COLO668 (cell line): ENCODE measurements around the gene KIF3A.

ENCODE experiments used
- DNase-seq: peaks from one replicate; lab custom pipeline; 2025; ENCODE audit not compliant: unreplicated experiment; lab: John Stamatoyannopoulos, UW

The KIF3A gene

GRCh38 chr5:132736853-132737833 is at the start of gene KIF3A:
KIF3A (minus strand) TSS chr5:132737546; CDS start chr5:132737419, 127 bp downstream.
- DNase-seq: peak; percentile 94

DNA sequence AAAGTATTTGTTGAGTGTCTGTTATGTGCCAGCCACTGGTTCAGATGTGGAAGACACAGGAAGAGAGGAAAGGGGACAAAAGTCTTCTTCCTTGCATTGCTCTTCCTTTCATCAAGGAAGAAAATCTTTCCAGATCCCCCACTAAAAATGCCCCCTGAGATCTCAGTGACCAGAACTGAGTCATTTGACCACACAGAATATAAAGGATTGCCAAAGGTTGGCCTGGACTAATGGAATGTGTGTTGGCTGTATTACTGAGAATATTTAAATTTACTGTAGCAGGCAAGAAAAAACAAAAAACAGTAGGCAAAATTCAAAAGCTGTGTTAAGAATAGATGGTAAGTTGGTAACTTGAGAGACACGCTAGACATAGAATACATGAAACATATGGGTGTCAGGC is 49.7 kb upstream of the KIF3A start:
- no peak for DNase-seq

GRCh38 chr5:132785864-132786263 is 48.5 kb upstream of the KIF3A start:
- DNase-seq: no peak

DNA sequence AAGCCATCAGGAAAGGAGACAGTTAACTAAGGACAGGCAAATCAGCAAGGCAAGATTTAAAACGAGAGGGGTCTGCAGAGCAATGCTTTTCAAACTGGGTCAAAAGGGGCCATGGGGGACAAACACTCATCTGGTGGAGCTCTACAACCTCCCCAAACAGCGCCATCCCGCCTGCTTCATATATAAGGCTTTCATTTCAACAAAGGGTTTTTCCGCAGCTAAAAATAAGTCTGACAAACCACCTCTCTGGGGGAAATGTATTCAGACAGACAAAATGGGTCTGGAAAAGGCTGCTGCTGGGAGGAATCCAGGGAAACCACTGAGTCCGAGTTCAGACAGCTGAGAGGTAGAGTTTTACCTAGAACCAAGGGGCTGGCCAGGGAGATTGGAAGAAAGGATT is 48.0 kb upstream of the KIF3A start:
- no peak for DNase-seq

DNA sequence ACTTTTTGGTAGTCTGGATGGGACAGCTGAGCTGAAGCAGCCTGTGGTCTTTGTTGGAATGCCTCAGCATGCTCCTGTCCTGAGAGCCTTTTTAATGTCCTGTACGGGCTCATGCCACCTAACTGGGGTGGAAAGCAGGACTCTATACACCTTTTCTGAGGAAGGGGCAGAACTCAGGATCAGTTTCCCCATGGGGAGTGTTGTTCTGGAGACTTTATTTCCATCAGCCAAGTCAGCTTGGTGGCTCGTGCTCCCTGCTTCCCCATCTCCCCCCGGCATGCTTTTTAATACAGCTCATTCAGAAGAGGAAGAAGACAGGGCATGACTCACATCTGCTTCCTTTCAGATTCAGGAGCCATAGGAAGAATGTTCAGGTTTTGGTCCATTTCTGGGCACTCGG is 44.8 kb upstream of the KIF3A start:
- DNase-seq: no peak

- no peak for DNase-seq
Measured at GRCh38 chr5:132781029-132781428, 43.7 kb upstream of the KIF3A start.

- no peak for DNase-seq
Measured at GRCh38 chr5:132780577-132780976, 43.2 kb upstream of the KIF3A start.

DNA sequence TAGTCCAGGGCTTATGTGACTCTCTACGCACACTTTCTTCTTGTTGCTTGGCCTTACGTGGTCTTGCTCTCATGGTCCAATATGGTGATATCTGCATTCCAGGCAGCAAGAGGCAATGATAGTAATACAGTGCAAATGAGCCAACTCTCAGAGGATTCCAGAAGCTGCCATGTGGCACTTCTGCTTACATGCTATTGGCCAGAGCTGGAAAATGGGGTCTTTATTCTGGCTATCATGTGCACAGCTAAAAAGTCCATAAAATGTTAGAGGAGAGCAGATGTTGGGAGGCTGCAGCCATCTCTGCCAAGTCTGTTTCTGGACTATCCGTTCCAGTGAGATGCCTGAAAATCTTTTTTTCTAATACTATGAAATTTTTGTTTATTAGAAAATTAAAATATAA is 42.6 kb upstream of the KIF3A start:
- DNase-seq: no peak

DNA sequence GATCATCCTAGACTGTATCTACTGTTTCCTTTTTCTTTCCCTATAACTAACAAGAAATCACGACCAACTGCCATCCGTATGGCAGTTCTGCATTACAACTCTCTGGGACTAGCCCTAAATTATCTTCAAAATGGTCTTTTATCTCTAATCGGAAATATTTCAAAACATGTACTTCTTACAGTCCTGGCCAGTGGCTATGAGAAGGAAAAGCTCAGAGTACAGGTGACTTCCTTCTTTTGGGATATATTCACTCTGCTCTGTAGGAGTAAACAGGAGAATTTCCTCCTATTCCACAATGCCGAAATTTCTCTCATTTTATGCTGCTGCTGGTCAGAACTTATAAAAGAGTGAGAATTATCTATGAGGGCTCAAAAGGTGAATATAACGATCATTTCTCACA is 41.5 kb upstream of the KIF3A start:
- no peak for DNase-seq

DNA sequence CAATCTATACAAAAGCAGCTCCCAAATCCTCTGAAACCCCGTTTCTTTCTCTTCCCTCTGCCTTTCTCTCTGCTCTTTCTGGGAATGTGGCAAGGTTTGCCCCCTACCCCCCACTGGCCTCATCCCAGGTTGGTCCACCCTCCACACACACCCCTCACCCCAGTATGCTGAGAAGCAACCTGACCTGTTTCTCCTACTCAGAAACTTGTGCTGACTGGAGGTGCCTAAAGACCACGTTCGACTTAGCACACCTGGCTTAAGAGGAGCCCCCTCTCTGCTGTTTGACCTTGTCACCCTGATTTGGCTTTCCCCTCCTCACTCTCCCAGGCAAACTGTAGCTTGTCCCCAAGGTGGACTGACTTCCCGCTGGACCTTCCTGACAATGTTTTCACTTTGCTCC is 40.8 kb upstream of the KIF3A start:
- no peak for DNase-seq

GRCh38 chr5:132777209-132778069 is 40.1 kb upstream of the KIF3A start, which contains the start of gene SEPTIN8:
SEPTIN8 (minus strand) TSS chr5:132777239; CDS start chr5:132777137, 102 bp downstream.
- peak; percentile 46 for DNase-seq

DNA sequence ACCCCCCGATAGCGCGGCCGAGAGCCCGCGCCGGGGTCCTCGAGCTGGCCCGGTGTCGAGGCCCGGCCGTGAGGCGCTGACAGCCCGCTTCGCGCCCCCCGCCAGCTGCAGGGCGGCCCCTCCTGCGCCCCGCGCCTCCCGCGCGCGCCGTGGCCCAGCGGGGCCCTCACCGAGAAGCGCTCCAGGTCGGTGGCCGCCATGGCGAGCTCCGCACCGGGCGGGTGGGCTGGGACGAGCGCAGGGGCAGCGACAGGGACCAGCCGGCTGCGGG is 39.5 kb upstream of the KIF3A start:
- no peak for DNase-seq

DNA sequence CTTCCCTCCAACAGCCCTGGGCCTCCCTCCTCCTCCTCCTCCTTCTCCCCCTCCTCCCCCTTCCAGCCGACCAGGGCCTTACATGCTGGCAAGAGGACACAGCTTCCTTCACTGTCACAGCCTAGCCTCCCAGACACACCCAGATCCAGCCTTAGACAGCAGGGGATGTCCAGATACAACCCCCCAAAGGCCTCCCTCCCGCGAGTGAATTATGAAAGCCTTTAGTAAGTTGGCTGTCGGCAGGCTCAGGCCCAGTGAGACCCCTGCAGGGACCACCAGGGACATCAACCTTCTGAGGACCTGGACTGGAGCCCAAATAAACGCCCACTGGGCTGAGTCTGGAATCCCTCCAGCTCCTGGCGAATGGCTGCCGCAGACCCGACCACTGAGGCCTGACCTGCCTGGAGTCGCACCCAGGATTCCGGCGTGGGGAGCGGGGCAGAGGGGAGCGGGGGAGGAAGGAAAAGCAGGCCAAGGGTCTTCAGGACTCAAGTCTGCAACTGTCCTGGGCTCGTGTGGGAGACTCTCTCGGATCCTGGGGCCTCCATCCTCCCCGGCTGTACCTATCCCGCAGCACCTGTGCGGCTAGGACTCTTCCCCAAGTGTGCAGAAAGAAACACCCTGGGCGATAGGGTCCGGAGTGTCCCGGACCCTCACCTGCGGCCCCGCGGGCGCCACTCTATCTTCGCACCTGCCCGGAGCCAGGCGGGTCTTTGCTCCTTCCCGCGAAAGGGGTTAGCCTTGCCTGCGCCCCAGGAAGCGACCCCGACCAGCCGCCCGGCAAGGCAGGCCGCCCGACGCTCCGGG is 39.0 kb upstream of the KIF3A start:
- peak; percentile 16 for DNase-seq

DNA sequence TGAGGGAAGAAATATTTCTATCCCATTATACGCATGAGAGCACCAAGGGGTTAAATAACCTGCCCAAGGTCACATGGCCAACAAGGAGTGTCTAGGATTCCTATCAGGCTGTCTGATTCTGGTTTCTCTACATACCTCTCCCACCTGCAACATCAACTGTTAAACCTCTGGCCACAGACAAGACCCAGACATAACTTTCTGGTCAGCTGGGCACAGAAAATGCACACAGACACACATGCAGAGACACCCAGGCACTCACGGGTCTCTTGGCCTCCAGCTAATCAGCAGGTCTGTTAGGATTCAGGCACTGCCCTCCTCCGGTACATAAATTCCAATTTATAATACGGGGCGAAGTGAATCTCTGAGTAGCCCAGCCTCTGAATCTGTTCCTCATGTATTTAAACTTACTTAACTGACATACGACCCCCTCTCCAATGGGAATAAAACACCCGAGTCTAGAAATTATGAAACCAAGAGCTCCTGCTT is 38.2 kb upstream of the KIF3A start:
- DNase-seq: no peak

GRCh38 chr5:132774896-132775295 is 37.5 kb upstream of the KIF3A start:
- no peak for DNase-seq

DNA sequence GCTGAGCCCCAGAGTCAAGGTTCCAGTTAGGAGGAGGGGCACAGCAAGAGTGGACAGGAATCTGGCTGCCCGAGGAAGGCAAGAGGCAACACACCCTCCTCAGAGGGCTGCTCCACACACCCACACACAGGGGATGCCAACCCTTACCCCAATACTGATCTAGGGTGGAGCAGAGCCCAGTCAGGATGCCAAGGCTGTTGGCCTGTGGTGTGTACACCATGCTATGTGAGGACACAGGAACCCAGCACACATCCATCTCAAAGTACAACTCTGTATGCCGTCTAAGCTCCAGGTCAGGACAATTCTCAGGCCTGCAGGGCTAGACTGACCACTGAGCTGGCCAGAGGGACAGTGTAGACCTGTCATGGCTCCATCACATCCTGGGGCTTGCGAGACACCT is 37.1 kb upstream of the KIF3A start:
- no peak for DNase-seq

DNA sequence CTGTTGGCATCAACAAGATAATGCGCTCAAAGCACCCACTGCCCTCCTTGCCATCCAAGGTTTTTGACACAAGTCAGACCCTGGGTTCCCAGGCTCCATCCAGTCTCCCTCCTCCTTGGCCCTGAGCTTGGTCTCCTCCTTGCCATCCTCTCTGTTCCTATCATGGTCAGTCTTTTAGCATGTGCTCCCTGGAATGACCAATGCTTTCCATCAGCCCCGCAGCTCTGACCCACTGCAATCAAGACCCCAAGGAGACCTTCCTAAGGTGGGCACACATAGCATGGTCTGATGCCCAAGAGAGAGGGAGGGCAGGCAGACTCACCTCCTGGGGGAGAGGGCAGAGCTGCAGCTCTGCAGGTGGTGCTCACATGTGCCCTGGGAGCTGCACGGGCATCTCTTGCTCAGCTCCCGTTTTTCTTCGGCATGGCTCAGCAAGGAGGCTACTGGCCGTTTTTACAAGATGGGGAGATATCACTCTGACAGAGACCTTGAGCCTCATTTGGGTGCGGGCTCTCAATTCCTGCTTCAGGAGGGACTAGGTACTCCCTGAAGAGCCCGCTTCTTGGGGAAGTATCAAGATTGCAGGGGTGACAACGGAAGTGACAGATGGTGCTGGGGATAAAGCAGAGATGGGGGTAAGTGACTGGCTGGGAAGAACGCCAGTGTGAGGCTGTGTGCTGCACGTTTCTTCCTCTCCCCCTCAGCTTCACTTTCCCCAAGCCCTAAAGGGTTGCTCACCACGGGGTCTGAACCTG is 36.4 kb upstream of the KIF3A start:
- no peak for DNase-seq

- DNase-seq: no peak
Measured at GRCh38 chr5:132773114-132773513, 35.8 kb upstream of the KIF3A start.

DNA sequence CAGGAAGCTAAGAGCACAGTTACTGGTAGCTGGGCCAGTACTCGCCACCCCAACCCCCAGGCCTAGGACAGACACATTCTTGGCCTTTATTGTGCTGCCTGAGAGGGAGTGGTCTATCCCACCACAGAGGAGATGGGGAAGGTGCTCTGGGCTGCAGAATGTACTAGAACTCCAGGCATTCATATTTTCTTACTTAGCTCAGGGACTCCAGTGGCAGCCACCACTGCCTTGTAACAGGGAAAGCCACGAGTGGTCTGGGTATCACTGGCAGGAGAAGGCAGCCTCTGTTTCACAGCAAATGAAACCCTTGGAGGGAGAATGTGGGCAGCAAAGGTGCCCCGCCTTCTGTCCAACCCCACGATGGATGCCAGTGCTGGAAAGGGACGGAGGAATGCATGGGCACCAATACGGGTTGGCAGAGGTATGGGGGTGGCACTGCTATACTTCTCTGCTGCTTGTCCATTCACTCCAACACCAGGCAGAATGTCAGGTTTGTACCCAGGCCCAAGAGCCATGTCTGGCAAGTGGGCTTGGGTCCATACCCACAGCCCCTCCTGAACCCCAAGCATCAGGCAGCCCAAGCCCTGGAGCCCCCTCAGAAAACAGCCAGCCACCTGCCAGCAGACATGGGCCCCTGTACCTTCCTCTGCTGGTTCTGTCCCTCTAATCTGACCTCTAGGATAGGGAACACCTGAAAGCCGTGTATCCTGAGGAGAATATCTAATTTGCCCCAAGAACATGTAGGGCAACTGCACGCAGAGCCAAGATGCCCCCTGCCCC is 35.1 kb upstream of the KIF3A start:
- no peak for DNase-seq
